NCI-H1930 (cell line): ENCODE measurements around the gene CLCA2.
"Not testable (repeated sequence)": the region's sequence is repeated elsewhere in the genome, so short reads cannot be mapped to it uniquely, and the experiment has no call there.

ENCODE experiments used
- DNase-seq, 2 experiments: peaks; one replicate each; lab custom pipeline; 2025; lab: John Stamatoyannopoulos, UW

CLCA2 gene

DNA sequence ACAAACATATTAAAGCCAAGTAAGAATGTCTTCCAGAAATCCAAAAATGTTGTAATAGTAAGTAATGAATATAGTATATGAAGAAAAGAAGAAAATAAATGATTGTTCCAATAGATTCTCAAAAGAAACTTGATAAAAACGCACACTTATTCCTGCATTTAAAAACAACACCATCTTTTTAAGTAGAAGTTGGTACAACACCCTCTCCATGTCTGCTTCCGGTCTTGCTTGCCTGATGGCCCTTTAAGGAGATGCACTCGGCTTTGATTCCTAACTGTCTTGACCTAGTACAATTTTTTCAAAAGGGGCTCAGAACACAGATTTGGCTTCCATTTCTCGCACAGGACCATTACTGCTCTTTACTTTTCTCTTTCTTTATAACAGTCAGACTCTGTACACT, 53.7 kb downstream of the CLCA2 start:
- no peak for DNase-seq

DNA sequence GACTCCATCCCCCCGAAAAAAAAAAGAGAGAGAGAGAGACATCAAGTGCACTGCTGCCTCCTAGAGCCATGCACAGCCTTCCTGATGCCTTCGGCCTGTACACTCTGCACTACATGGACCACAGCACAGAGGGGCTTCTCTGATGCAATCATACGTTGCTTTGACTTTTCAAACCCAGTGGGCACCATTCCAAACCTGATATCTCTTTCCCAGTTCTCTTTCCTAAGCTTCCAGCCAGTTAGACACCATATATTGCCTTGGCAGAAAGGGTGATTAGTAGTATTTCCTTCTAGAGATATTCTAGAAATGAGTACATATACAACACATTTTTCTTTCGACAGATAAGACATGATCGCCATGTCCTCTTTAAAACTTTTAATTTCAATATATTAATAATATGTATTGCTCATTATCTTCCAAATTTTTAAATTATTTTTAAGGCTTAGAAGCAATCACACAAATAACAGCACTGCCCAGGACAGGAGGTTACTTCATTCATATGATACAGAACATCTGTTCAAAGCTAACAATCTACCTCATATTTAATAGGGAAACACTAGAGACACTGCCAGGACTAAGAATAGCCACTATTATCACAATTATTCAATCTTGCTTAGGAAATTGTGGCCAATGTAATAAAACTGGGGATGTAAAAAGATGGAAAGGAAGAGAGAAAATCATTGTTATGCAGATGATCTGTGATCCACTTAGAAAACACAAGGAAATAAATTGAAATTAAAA, 54.6 kb downstream of the CLCA2 start:
- no peak for DNase-seq

DNA sequence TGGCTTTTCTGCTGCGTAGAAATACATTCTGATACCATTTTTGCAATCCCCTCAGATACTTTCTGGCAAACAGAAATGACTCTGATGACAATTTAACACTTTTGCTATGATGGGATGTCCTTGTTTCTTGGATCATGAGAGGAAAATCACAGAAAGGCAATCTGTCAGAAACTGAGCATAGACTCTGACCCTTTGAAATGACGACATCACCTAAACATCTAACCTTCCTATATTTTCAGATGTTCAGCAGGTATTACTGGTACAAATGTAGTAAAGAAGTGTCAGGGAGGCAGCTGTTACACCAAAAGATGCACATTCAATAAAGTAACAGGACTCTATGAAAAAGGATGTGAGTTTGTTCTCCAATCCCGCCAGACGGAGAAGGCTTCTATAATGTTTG, 58.0 kb downstream of the CLCA2 start:
- DNase-seq: no peak

DNA sequence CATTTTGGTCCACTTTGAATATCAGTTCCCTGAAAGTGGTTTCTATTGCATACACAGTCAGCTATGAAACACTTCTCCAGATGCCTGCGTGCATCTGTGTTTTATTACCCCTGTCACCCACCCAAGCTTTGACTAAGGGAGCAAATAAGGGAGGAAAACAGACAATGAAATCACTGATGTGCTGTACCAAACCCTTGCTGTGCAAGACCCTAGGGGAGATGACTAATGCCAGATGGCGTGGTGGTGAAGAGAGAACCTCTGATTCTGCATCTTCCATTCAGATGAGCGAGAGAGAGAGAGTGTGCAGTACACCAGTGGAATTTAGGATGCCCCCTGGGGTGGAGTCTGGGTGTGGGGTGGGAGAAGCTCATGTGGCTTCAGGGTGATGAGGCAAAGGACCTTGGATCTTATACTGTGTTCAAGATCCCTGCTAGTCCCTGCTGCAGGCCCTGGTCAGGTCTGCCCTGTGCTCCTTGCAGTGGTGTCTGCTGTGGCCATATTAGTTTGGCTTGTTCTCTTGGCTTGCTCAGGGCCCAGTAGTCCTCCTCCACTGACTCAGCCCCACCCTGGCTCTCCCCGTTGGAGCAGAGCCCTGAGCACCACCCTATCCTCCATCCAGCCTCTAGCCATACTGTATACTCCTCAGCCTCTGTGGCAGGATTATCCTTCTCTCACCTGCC, 63.3 kb downstream of the CLCA2 start:
- no peak for DNase-seq

DNA sequence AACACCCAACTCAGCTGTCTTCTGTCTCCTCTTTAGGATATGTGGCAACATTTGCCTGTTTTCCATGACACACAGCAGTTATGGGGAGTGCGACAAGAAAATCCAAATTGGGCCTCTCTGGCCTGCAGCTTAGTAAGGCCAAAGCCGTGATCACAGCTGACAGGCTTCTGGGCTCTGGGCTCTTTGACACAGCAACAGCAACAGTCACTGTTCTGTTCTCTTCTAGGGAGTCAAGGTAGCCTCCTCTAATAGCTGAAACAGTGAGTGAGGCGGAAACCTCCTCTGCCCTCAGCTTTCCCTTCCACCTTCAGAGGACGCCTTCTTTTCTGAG, 63.8 kb downstream of the CLCA2 start:
- no peak for DNase-seq

DNA sequence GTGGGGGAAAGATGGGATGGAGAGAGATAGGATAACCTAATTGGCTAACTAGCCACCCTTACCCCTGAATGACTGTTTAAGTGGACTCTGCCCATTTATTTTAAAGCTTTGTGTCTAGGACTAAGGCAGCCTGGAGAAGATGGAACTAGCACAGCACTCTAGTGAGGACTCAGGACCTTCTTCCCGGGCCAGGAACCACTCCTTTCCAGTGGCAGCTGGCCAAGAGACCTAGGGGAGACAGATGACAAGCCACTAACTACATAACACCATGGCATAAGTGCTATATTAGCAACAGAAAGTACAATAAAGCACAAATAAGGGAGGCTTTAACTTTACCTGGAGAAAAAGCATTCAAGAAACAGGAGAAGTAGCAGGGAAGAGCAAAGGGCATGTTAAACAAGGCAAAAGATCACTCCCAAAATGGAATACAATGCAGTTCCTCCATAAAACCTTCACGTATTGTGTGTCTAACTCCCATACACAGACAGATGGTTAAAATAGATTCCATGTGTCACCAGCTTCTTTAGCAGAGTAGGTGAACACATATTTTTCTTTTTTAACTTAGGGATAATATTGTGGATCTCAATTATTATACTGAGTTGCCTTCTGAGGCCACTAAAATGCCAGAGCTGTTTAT, 65.4 kb downstream of the CLCA2 start:
- DNase-seq: no peak

DNA sequence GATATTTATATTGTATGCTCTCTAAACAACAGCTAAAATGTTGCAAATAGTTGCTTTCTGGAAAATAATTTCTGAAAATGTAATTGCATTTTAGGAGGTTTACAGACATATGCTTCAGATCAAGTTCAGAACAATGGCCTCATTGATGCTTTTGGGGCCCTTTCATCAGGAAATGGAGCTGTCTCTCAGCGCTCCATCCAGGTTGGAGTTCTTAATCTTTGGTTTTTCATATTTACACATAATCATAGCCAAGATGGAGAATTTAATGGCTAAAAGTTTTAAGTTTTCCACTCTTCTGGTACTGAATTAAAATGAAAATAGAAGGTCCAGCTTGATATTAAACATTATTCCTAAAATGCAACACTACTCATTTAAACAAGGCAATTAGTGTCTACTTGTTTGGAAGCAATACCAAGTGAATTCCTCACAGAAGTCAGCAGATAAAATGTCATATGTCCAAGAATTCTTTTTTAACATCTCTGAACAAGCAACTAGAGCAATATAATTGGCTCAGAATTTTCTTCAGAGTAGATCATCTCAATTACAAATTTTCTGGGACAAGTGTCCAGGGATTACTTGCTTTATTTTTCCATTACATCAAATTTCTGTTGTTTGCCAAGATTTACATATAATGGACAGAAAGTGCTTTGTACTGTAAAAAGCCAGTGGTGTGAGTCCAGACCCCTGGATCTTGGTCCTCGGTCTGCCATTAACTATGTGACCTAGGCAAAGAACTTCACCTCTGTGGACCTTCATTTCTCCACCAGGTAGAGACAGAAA, 67.4 kb downstream of the CLCA2 start:
- DNase-seq: no peak

DNA sequence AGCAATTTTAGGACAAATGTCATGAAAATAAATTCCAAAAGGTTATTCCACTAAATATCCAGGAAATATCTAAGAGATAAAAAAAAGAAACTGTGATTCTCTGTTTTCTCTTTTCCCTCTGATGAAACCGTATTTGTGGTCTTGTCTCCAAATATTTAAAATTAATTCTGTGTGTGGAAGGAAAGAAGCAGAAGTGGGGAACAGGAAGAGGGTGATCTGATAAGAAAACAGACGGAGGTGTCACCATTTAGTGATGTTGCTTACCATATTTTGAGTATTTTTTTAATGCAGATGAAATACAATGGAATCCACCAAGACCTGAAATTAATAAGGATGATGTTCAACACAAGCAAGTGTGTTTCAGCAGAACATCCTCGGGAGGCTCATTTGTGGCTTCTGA, 74.3 kb downstream of the CLCA2 start:
- no peak for DNase-seq

DNA sequence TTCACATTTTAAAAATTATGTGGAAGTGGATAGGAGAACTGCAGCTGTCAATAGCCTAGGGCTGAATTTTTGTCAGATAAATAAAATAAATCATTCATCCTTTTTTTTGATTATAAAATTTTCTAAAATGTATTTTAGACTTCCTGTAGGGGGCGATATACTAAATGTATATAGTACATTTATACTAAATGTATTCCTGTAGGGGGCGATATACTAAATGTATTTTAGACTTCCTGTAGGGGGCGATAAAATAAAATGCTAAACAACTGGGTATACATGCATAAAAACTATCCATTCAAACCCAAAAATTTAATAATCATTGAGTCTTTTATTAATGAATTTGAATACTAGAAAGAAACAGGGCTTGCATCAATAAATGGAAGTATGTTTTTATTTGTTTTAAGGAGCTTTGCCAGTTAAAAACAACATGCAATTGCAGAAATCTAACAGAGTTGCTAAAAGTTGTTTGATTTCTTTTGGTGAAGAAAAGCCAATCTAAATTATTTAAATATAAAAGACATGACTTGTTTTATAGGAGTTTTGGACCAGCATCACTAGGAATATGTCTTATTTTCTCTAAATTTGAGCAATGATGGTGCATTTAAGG, 76.1 kb downstream of the CLCA2 start:
- DNase-seq: peak; percentile 23 to 38

DNA sequence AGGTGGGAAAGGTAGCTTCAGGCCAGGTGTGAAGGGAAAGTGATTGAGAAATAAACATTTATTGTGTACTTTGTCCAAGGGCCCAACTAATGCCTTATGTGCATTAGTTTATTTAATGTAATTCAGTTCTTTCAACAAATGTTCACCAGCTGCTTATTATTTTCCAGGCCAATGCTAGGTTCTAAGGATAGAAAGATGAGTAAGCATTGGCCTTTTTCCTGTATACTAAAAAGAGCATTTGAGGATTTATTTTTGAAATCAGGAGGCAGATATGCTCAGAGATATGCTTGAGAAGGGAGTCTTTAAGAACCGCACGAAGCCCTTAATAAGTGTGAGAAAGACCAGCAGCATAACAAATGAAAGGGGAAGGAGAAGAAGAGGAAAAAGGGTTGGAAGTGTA, 76.7 kb downstream of the CLCA2 start:
- DNase-seq: no peak

DNA sequence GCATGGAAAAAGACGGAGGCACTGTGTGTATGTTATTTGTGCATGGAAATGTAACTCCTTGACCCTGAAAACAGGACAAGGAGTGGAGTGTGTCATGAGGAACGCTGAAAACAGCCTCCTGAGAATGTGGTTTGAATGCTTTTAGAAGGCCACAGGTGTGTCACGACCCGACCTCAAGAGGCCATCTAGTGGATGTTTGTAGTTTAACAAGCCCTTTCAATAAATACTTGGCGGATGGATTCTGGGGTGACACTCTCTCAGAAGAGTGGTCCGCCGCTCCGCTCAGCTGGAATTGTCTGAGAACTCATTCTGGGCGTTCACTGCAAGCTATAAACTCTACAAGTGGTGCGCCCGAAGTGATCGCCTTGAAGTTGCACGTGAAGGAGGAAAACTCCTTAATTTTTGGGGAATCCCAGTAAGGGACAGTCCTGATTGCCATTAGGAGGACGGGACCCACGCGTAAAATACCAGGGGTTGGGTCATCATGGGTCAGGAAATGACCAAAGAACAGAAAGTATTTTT, 78.2 kb downstream of the CLCA2 start:
- not testable (repeated sequence) for DNase-seq

DNA sequence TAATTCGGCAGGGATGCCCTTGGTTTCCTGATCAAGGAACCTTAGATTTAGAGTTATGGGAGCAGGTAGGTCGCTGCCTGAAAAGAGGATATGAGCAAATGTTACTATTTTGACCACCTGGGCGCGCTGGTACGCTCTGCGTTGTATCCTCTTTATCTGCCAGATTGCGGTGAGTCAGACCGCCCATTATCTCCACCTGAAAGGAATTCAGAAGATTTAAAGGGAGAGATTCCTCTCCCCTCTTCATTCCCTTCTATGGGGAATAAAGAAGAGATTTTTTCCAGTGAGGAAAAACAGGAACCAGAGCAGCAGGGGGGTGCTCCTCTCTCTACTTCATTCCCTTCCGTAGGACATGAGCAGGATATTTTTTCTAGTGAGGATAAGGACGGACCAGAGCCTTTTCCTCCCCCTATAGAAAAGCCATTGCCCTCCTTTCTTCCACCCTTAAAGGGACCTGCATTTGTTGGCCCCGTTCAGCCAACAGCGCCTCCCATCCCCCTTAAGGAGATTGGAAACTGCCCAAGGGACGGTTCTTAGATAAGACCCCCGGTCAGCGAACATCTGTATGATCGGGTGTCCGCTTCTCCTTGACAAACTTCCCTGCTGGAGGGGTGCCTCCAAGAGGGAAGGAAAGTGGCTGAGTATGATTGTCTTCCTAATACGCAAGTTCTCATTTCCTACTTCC, 78.9 kb downstream of the CLCA2 start:
- DNase-seq: no peak

DNA sequence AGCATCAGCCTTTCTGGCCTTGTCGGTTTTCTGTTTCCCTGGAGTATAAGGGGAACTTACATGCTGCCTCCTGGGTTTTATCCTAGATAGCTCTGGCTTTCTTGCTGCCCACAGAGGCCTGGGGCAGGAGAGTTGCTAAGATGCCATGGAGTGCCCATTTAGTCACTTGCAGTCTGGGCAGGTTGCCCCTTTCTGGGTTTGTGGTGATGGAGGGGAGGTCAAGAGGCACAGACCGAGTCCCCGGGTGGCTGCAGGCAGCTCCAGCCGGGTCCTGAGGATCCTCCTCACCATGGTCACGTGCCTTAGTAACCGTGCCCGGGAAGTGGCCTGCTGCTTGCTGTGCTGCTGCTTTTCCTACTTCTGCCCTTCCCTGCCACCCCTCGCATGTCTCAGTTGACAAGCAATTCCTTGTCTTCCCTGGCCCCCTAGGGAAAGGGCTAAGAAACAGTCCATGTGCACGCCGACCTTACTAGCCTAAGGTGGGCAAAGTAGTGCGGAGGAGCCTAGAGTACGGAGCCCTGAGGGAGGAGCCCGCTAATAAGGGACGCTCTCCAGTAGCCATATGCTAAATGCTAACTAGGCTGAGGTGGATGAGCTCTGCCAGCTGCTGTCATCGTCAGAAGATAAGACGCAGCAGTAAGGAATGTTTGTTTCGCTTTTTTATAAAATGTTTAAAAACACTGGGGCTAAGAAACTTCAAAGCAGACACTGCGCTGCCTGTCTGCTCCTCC, 79.6 kb downstream of the CLCA2 start:
- DNase-seq: no peak

DNA sequence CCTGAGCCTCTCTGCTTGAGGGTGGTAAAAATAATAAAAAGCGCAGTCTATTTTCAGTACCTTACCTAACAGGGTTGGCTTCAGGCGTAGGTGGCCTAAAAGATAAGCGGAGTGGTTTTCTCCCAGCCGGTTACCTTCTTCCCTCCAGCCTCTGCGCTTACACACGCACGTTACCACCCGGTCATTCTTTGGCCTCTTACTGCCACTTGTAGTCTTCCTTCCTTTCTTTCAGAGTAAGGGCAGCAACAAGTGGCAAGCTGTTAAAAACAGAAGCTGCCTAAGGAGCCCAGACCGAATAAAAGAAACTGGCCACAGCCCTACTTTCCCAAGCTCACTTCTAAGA, 80.1 kb downstream of the CLCA2 start:
- DNase-seq: no peak

DNA sequence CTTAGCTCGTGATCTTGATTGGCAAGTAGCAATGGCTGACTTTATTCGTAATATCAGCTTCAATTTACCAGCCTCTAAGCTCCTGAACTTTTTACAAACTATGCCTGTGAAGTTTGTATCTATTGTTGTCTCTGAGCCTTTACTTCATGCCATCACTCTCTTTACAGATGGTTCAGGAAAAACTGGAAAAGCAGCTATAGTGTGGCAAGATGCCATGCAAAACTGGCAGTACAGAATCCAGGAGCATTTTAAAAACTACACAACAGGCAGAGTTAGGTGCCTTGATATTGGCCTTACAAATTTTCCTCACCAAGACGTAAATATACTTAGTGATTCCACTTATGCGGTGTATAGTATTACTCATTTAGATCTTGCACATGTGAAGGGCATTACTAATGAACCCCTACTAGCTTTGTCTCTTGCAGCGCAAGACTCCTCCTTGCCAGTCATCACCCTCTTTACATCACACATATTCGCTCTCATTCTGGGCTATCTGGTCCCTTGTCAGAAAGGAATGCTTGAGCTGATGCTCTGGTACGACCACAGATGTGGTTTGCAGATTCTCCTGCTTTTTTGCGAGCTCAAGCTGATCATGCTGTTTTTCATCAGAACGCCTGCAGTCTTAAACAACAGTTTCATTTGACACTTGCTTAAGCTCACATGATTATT, 81.1 kb downstream of the CLCA2 start:
- DNase-seq: no peak

DNA sequence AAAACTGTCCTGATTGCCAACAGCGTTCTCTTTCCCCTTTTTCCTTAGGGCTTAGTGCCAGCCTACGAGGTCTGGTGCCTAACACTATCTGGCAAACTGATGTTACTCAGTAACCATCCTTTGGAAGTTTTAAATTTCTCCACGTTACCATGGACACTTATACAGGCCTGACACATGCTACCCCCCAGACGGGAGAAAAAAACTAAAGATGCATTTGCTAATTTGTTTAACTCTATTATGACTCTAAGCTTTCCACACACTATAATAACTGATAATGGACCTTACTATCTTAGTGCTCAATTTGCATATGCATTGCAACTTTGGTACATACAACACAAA, 81.6 kb downstream of the CLCA2 start:
- DNase-seq: no peak
